ENCODE measurements around the gene SPDYE4.
"Not testable (repeated sequence)": the region's sequence is repeated elsewhere in the genome, so short reads cannot be mapped to it uniquely, and the experiment has no call there.

The SPDYE4 gene

DNA sequence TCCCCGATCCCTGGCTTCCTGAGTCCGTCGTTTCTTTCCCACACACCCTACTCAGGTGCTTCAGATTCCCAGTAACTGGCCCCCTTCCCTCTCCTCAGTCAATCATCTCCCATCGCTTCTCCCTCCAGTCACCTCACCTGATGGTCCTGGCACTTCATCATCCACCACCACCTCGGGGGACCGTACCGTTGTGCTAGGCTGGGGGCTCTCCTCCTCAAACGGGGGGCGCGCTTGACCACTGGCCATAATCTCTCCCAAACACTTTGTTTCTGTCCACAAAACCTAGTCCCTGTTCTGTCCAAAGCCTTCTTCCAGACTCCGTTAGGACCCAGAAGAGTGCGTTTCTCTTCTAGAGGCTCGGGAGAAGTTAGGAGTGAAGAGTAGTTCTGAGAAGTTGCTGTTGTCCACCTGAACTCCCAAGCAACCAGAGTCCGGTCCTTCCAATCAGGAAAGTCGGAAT lies at the start of gene SPDYE4:
Gene SPDYE4 (minus strand): TSS at position 410 of the 460 bp plus-strand sequence. CDS start 164 bp downstream, at position 246.
- Histone ChIP-seq H3K36me3 (ENCODE audit: control insufficient read depth, insufficient read depth, low read length) (no peaks in the 10 kb centered on the region), H3K4me3 (ENCODE audit: low read depth, low read length) (no peak within 1 kb of the TSS), H3K9me3 (ENCODE audit: control insufficient read depth, insufficient read depth, low read length) (no peaks in the 10 kb centered on the region), H3K4me1 (ENCODE audit: control insufficient read depth, insufficient read depth, low read length) (no peaks in the 10 kb centered on the region), H3K27me3 (ENCODE audit: control insufficient read depth, insufficient read depth, low read length) (no peaks in the 10 kb centered on the region), H3K9ac (ENCODE audit: low read depth, low read length) (no peak within 1 kb of the TSS)

GRCh38 chr17:8806926-8807550 lies 48.7 kb upstream of the SPDYE4 start:
- no peaks in the 10 kb centered on the region for H3K9me3 ChIP-seq (ENCODE audit: control insufficient read depth, insufficient read depth, low read length)
- H3K4me3 ChIP-seq (ENCODE audit: low read depth, low read length) = no peak overlapping the region
- H3K27me3 ChIP-seq (ENCODE audit: control insufficient read depth, insufficient read depth, low read length) = no peaks in the 10 kb centered on the region
- no peaks in the 10 kb centered on the region for H3K36me3 ChIP-seq (ENCODE audit: control insufficient read depth, insufficient read depth, low read length)
- H3K4me1 ChIP-seq (ENCODE audit: control insufficient read depth, insufficient read depth, low read length) = no peaks in the 10 kb centered on the region
- H3K9ac ChIP-seq (ENCODE audit: low read depth, low read length) = no peak overlapping the region

GRCh38 chr17:8806253-8806925 lies 48.0 kb upstream of the SPDYE4 start:
- Histone ChIP-seq H3K4me3 (ENCODE audit: low read depth, low read length) (no peak overlapping the region), H3K9ac (ENCODE audit: low read depth, low read length) (no peak overlapping the region), H3K36me3 (ENCODE audit: control insufficient read depth, insufficient read depth, low read length) (no peaks in the 10 kb centered on the region), H3K4me1 (ENCODE audit: control insufficient read depth, insufficient read depth, low read length) (no peaks in the 10 kb centered on the region), H3K27me3 (ENCODE audit: control insufficient read depth, insufficient read depth, low read length) (no peaks in the 10 kb centered on the region), H3K9me3 (ENCODE audit: control insufficient read depth, insufficient read depth, low read length) (no peaks in the 10 kb centered on the region)

DNA sequence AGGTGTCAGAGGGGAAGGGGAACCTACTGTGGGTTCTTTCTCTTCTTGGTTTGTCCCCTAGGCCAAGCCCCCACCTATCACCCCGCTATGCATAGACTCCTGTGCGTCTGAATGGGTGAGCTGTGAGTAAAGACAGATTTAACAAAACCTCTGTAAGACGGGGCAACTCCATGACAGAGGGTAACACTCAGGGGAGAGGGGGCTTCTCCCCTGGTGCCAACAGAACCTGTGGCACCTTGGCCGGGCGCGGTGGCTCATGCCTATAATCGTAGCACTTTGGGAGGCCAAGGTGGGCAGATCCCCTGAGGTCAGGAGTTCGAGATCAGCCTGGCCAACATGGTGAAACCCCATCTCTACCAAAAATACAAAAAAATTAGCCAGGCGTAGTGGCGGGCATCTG lies 47.0 kb upstream of the SPDYE4 start:
- H3K9ac ChIP-seq (ENCODE audit: low read depth, low read length); H3K27me3 ChIP-seq (ENCODE audit: control insufficient read depth, insufficient read depth, low read length); H3K9me3 ChIP-seq (ENCODE audit: control insufficient read depth, insufficient read depth, low read length); H3K36me3 ChIP-seq (ENCODE audit: control insufficient read depth, insufficient read depth, low read length); H3K4me3 ChIP-seq (ENCODE audit: low read depth, low read length); H3K4me1 ChIP-seq (ENCODE audit: control insufficient read depth, insufficient read depth, low read length): not testable (repeated sequence)

GRCh38 chr17:8803531-8804420 lies 45.4 kb upstream of the SPDYE4 start:
- Histone ChIP-seq H3K27me3 (ENCODE audit: control insufficient read depth, insufficient read depth, low read length) (no peaks in the 10 kb centered on the region), H3K4me1 (ENCODE audit: control insufficient read depth, insufficient read depth, low read length) (peaks cover 4% of the 10 kb centered on the region), H3K9me3 (ENCODE audit: control insufficient read depth, insufficient read depth, low read length) (no peaks in the 10 kb centered on the region), H3K36me3 (ENCODE audit: control insufficient read depth, insufficient read depth, low read length) (no peaks in the 10 kb centered on the region), H3K4me3 (ENCODE audit: low read depth, low read length) (no peak overlapping the region), H3K9ac (ENCODE audit: low read depth, low read length) (no peak overlapping the region)

DNA sequence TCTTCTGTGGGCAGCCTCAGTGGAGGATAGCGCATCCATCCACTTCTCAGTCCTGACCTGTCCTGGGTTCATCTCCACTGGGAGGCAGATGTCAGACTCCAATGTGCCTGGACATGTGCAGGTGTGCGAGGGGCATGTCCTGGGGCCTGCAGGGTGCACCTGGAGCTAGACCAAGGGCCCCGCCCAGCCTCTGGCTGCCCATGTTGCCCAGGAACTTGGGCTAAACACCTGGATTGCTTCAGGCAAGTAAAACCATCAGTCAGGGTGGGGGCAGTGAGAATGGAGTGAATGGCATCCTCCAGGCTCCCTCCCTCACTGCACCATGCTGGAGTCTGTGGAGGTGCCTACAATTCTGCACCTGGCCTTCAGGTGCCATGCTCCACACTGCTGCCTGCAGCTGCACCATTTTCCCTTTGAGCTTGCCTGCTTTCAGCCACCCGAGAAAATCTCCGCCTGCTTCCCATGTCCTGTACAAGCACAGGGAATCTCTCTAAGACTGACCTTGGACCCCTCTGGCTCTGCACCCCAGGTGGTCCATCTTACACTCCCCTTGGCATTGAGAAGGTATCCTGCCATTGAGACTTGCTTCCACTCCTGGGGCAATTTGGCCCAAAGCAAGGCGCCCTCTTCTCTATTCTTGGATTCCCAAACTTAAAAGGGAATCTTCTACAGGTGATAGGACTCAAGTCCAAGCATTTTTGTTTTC lies 42.9 kb upstream of the SPDYE4 start:
- no peak overlapping the region for H3K9ac ChIP-seq (ENCODE audit: low read depth, low read length)
- H3K4me1 ChIP-seq (ENCODE audit: control insufficient read depth, insufficient read depth, low read length) = peaks cover 4% of the 10 kb centered on the region
- no peaks in the 10 kb centered on the region for H3K9me3 ChIP-seq (ENCODE audit: control insufficient read depth, insufficient read depth, low read length)
- H3K36me3 ChIP-seq (ENCODE audit: control insufficient read depth, insufficient read depth, low read length) = no peaks in the 10 kb centered on the region
- no peaks in the 10 kb centered on the region for H3K27me3 ChIP-seq (ENCODE audit: control insufficient read depth, insufficient read depth, low read length)
- no peak overlapping the region for H3K4me3 ChIP-seq (ENCODE audit: low read depth, low read length)

GRCh38 chr17:8800656-8801055 lies 42.3 kb upstream of the SPDYE4 start:
- Histone ChIP-seq H3K9ac (ENCODE audit: low read depth, low read length) (no peak overlapping the region), H3K27me3 (ENCODE audit: control insufficient read depth, insufficient read depth, low read length) (no peaks in the 10 kb centered on the region), H3K9me3 (ENCODE audit: control insufficient read depth, insufficient read depth, low read length) (no peaks in the 10 kb centered on the region), H3K4me1 (ENCODE audit: control insufficient read depth, insufficient read depth, low read length) (peaks cover 4% of the 10 kb centered on the region), H3K36me3 (ENCODE audit: control insufficient read depth, insufficient read depth, low read length) (no peaks in the 10 kb centered on the region), H3K4me3 (ENCODE audit: low read depth, low read length) (no peak overlapping the region)

DNA sequence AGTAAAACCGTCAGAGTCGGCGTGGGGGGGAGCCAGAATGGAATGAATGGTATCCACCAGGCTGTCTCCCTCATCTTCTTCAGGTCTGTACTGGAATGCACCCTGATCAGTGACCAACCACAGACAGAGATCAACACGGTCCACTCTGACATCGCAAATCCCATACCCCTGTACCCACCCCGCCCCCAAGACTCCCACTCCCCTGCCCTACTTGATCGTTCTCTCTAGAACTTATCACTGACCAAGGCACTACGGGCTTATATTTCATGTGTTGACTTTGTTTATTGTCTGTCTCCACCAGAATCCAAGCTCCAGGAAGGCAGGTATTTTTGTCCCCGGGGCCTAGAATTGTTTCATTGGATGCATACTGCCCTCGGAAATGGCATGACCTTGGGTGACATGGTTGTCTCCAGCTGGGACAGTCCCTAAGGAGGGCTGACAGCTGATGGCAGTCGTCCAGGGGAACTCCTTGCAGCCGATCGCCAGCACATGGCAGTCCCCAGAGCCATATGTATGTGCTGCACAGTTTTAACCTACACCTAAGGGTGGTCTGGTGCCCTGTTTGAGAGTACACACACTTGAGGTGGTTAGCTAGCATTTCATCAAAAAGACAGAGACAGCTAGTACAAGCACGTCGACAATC lies 41.3 kb upstream of the SPDYE4 start:
- Histone ChIP-seq H3K4me3 (ENCODE audit: low read depth, low read length) (peak overlapping the region; percentile 35), H3K27me3 (ENCODE audit: control insufficient read depth, insufficient read depth, low read length) (no peaks in the 10 kb centered on the region), H3K36me3 (ENCODE audit: control insufficient read depth, insufficient read depth, low read length) (no peaks in the 10 kb centered on the region)

GRCh38 chr17:8798846-8799569 lies 40.7 kb upstream of the SPDYE4 start, which contains the start of gene MFSD6L:
Gene MFSD6L, minus strand, starts transcription at chr17:8799365. Its CDS starts 245 bp downstream, at chr17:8799120.
- no peaks in the 10 kb centered on the region for H3K36me3 ChIP-seq (ENCODE audit: control insufficient read depth, insufficient read depth, low read length)
- H3K9ac ChIP-seq (ENCODE audit: low read depth, low read length) = peak within 1 kb of the TSS; percentile 60
- no peaks in the 10 kb centered on the region for H3K9me3 ChIP-seq (ENCODE audit: control insufficient read depth, insufficient read depth, low read length)
- no peaks in the 10 kb centered on the region for H3K27me3 ChIP-seq (ENCODE audit: control insufficient read depth, insufficient read depth, low read length)
- H3K4me3 ChIP-seq (ENCODE audit: low read depth, low read length) = peak within 1 kb of the TSS; percentile 82
- H3K4me1 ChIP-seq (ENCODE audit: control insufficient read depth, insufficient read depth, low read length) = peaks cover 4% of the 10 kb centered on the region

More for the DNA sequence above, 41.3 kb upstream of the SPDYE4 start:
- H3K4me1 ChIP-seq (ENCODE audit: control insufficient read depth, insufficient read depth, low read length) = peaks cover 4% of the 10 kb centered on the region
- H3K9me3 ChIP-seq (ENCODE audit: control insufficient read depth, insufficient read depth, low read length) = no peaks in the 10 kb centered on the region
- H3K9ac ChIP-seq (ENCODE audit: low read depth, low read length) = no peak overlapping the region

DNA sequence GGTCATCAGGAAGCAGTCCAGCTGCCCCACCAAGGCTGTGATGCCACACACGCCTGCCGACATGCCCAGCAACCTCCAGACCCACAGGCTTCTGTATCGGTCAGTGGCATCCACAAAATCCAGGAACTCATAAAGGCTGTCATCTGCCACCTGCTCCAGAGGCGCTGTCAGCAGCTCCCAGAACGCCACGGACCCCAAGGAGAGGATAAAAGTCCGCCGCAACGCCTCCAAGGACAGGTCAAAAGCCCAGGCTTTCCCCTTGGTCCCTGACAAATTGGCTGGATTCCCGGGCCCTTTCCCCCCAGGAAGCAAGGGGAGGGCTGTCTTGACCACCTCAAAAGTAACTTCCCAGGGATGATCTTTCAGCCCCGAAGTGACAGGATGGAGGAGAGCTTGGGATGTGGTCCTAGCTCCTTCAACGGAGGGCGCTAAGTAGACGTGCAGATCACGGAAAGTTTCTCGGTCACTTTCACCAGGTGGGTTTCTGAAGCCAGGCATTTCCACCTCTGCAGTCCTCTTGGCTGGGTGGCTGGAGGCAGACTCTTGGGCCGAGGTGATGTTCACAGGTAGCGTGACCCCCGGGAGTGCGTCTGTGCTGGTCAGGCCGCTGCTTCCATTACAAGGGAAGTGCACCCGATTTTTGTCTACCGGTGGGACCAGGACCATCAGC lies 40.0 kb upstream of the SPDYE4 start:
- no peaks in the 10 kb centered on the region for H3K27me3 ChIP-seq (ENCODE audit: control insufficient read depth, insufficient read depth, low read length)
- H3K4me1 ChIP-seq (ENCODE audit: control insufficient read depth, insufficient read depth, low read length) = peaks cover 4% of the 10 kb centered on the region
- no peaks in the 10 kb centered on the region for H3K36me3 ChIP-seq (ENCODE audit: control insufficient read depth, insufficient read depth, low read length)
- H3K9ac ChIP-seq (ENCODE audit: low read depth, low read length) = peak overlapping the region; percentile 60
- no peaks in the 10 kb centered on the region for H3K9me3 ChIP-seq (ENCODE audit: control insufficient read depth, insufficient read depth, low read length)
- peak overlapping the region; percentile 82 for H3K4me3 ChIP-seq (ENCODE audit: low read depth, low read length)
